ENCODE results near the gene SPON1. TPM values are rescaled to one million over a fixed set of nuclear protein-coding genes. Genes with fewer than 3 reads are reported as not detected.
"Not testable (repeated sequence)": the region's sequence is repeated elsewhere in the genome, so short reads cannot be mapped to it uniquely, and the experiment has no call there.

The SPON1 gene
- total and polyA plus RNA-seq, 2 of the 8 experiments (the other 6 are each of a cell fraction or from before 2014, with no cell fraction given), result 1.5 to 5.4 TPM

DNA sequence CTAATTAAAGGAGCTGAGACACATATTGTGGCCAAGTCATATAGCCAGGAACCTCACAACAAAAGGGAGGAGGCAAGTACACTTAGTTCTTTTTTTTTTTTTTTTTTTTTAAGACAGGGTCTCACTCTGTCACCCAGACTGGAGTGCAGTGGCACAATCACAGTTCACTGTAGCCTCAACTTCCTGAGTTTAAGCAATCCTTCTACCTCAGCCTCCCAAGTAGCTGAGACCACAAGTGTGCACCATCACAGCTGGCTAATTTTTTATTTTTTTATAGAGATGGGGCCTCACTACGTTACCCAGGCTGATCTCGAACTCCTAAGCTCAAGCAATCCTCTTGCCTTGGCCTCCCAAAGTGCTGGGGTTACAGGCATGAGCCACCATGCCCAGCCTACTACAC, 73.0 kb downstream of the SPON1 start:
- H3K56ac ChIP-seq (replicated peaks; ENCODE audit: insufficient read length, low read depth, low read length), result not testable (repeated sequence)
- 95% methylated on average over 2 of the region's 2 CpGs; no CpG with 5 or more reads in 1 of the 2 experiments for WGBS, 2 experiments (ENCODE audit: extremely low coverage in 1 of 2, insufficient coverage in 1 of 2, insufficient read length in 1 of 2, insufficient replicate concordance in 2 of 2, low coverage in 1 of 2, low lambda C conversion rate in 2 of 2, missing lambda C conversion rate in 1 of 2)
- CTCF ChIA-PET (ENCODE audit: partially characterized antibody), result interaction anchor here (0.7 to 1.7 kb wide), 6 partner anchors 8 to 214 kb away, joined by 3 to 5 read pairs (median 4); no protein-coding TSS in a partner anchor

More for the DNA sequence above, 73.0 kb downstream of the SPON1 start:
- H2AFZ ChIP-seq (ENCODE audit: low read length); H2AK5ac ChIP-seq (ENCODE audit: low read depth, low read length); H3K4ac ChIP-seq (replicated peaks; ENCODE audit: insufficient read length, low read depth, low read length); H3K27ac ChIP-seq (ENCODE audit: low read depth, low read length); H3K27me3 ChIP-seq (replicated peaks in 1 of 4; ENCODE audit: control insufficient read depth in 3 of 4, extremely low read depth in 1 of 4, insufficient read depth in 3 of 4, low read length in 3 of 4); H2BK5ac ChIP-seq (ENCODE audit: low read depth, low read length); H3K79me2 ChIP-seq (ENCODE audit: control insufficient read depth in 1 of 2, insufficient read depth in 2 of 2, low read length in 2 of 2); H3K79me1 ChIP-seq (ENCODE audit: low read depth, low read length); H3K23ac ChIP-seq (ENCODE audit: insufficient read length); H3K36me3 ChIP-seq (ENCODE audit: control insufficient read depth in 2 of 4, insufficient read depth in 4 of 4, low read length in 3 of 4); H4K5ac ChIP-seq (ENCODE audit: insufficient read length, low read depth, low read length); H3K4me1 ChIP-seq (replicated peaks in 1 of 4; ENCODE audit: control insufficient read depth in 3 of 4, insufficient read depth in 4 of 4, low read length in 3 of 4); H2BK120ac ChIP-seq (replicated peaks; ENCODE audit: low read depth, low read length); H3K18ac ChIP-seq (ENCODE audit: extremely low read depth, low read length); H2BK12ac ChIP-seq (ENCODE audit: low read depth, low read length); H3K9me3 ChIP-seq (ENCODE audit: insufficient read depth in 2 of 2, low read depth in 1 of 2, low read length in 1 of 2); H4K91ac ChIP-seq (replicated peaks; ENCODE audit: insufficient read length, low read length); POLR2A ChIA-PET (ENCODE audit: partially characterized antibody); H3K4me3 ChIP-seq (ENCODE audit: extremely low read depth in 1 of 4, insufficient read depth in 2 of 4, low read depth in 3 of 4, low read length in 4 of 4); H2BK20ac ChIP-seq (ENCODE audit: low read length); H4K8ac ChIP-seq (ENCODE audit: extremely low read depth, insufficient read depth, low read length); H3K9ac ChIP-seq (replicated peaks in 1 of 4; ENCODE audit: extremely low read depth in 1 of 4, low read depth in 3 of 4, low read length in 3 of 4); H2BK15ac ChIP-seq (ENCODE audit: low read length); FAIRE-seq; H3K14ac ChIP-seq (ENCODE audit: insufficient read length); H4K20me1 ChIP-seq (replicated peaks in 1 of 2; ENCODE audit: control insufficient read depth in 1 of 2, insufficient read depth in 2 of 2, low read length in 2 of 2); H3K4me2 ChIP-seq (ENCODE audit: insufficient read depth in 1 of 2, low read depth in 2 of 2, low read length in 2 of 2); DNase-seq (ENCODE audit: low read depth in 1 of 2, low spot score in 2 of 2); H3K23me2 ChIP-seq (ENCODE audit: low read depth, low read length): not testable (repeated sequence)
